ENCODE data around the gene IRS1. TPM values are rescaled to one million over a fixed set of nuclear protein-coding genes. Genes with fewer than 3 reads are reported as not detected.

IRS1 gene
- polyA plus RNA-seq, 1 of the 3 experiments (the other 2 are of a cell fraction), result 16.5 TPM

- CTCF ChIA-PET, result interaction anchor here (0.6 to 3.3 kb wide), 14 partner anchors 9 to 1130 kb away, joined by 3 to 22 read pairs (median 3); partner anchors contain the start of gene RHBDD1
- peaks cover 3 to 20% of the 10 kb centered on the region in 2 experiments; a peak in 3 of 4 replicates for H3K4me1 ChIP-seq (ENCODE audit: control insufficient read depth in 1 of 2, insufficient read depth in 2 of 2, low read depth in 1 of 2, low read length in 1 of 2)
- peak; percentile 74 for DNase-seq
- no peaks in the 10 kb centered on the region for H3K27me3 ChIP-seq (ENCODE audit: insufficient read depth)
- H3K4me2 ChIP-seq, result peak overlapping the region; percentile 90
- H3K36me3 ChIP-seq (replicated peaks in 1 of 2; ENCODE audit: control insufficient read depth in 1 of 2, insufficient read depth in 2 of 2, low read length in 1 of 2), result peaks cover 0 to 33% of the 10 kb centered on the region in 2 experiments
- TF ChIP-seq MAX (IDR thresholded peaks at IDR 0.05; ENCODE audit: low read depth) (peak; percentile 30; the same call in 1 of the 2 replicates), TAF1 (IDR thresholded peaks at IDR 0.05; ENCODE audit: borderline replicate concordance, low read depth, low read length) (no peak)
- peak overlapping the region; percentile 79 to 90 for H3K4me3 ChIP-seq (ENCODE audit: low read depth in 2 of 2, low read length in 1 of 2)
- 41% methylated on average over 26 of the region's 80 CpGs for WGBS (ENCODE audit: low lambda C conversion rate)
- H2AFZ ChIP-seq (ENCODE audit: low read depth), result peak overlapping the region; percentile 78
- H3K9me2 ChIP-seq, result no peaks in the 10 kb centered on the region
- H3F3A ChIP-seq (replicated peaks; ENCODE audit: insufficient read depth), result peaks cover 10% of the 10 kb centered on the region
- H3K27ac ChIP-seq (ENCODE audit: low read depth in 2 of 2, low read length in 1 of 2), result peak overlapping the region in 1 of 2 experiments; percentile 74; a peak in 2 of 4 replicates
- peak overlapping the region; percentile 91 for H3K9ac ChIP-seq
- POLR2A ChIA-PET, result no interaction called here
- H3K9me3 ChIP-seq, result no peaks in the 10 kb centered on the region
- H3K79me2 ChIP-seq (ENCODE audit: insufficient read depth), result peaks cover 60% of the 10 kb centered on the region
- H4K20me1 ChIP-seq (ENCODE audit: insufficient read depth), result peaks cover 10% of the 10 kb centered on the region; the same call in 1 of the 2 replicates
Observed at GRCh38 chr2:226798422-226799210, 1.0 kb downstream of the IRS1 start.

GRCh38 chr2:226797989-226798421, 1.6 kb downstream of the IRS1 start:
- H3K9me2 ChIP-seq, result no peaks in the 10 kb centered on the region
- peaks cover 9% of the 10 kb centered on the region for H3F3A ChIP-seq (replicated peaks; ENCODE audit: insufficient read depth)
- H2AFZ ChIP-seq (ENCODE audit: low read depth), result no peak overlapping the region
- H3K4me1 ChIP-seq (ENCODE audit: control insufficient read depth in 1 of 2, insufficient read depth in 2 of 2, low read depth in 1 of 2, low read length in 1 of 2), result peaks cover 7 to 21% of the 10 kb centered on the region in 2 experiments
- H3K4me2 ChIP-seq, result peak overlapping the region; percentile 90
- peak overlapping the region; percentile 79 to 90 for H3K4me3 ChIP-seq (ENCODE audit: low read depth in 2 of 2, low read length in 1 of 2)
- DNase-seq, result no peak
- H3K9me3 ChIP-seq, result no peaks in the 10 kb centered on the region
- POLR2A ChIA-PET, result no interaction called here
- no peak overlapping the region for H3K27ac ChIP-seq (ENCODE audit: low read depth in 2 of 2, low read length in 1 of 2)
- peaks cover 10% of the 10 kb centered on the region; the same call in 1 of the 2 replicates for H4K20me1 ChIP-seq (ENCODE audit: insufficient read depth)
- 91% methylated on average over 19 of the region's 23 CpGs for WGBS (ENCODE audit: low lambda C conversion rate)
- H3K9ac ChIP-seq, result peak overlapping the region; percentile 91; the same call in 1 of the 2 replicates
- H3K79me2 ChIP-seq (ENCODE audit: insufficient read depth), result peaks cover 66% of the 10 kb centered on the region
- H3K36me3 ChIP-seq (replicated peaks in 1 of 2; ENCODE audit: control insufficient read depth in 1 of 2, insufficient read depth in 2 of 2, low read length in 1 of 2), result peaks cover 0 to 33% of the 10 kb centered on the region in 2 experiments
- TF ChIP-seq FOSL2 (IDR thresholded peaks at IDR 0.05; ENCODE audit: borderline replicate concordance, low read depth) (no peak), NFIC (IDR thresholded peaks at IDR 0.05; ENCODE audit: borderline replicate concordance) (no peak), EP300 (IDR thresholded peaks at IDR 0.05; ENCODE audit: borderline replicate concordance in 1 of 2, low read depth in 1 of 2, low read length in 1 of 2) (no peak), ELF1 (IDR thresholded peaks at IDR 0.05) (no peak), TEAD4 (IDR thresholded peaks at IDR 0.05; ENCODE audit: borderline replicate concordance, insufficient read depth) (no peak), SIN3A (IDR thresholded peaks at IDR 0.05; ENCODE audit: borderline replicate concordance, low read depth, low read length) (no peak), NRF1 (IDR thresholded peaks at IDR 0.05; ENCODE audit: low read depth, low read length) (no peak), FOXJ3 (CRISPR knock-in tag; IDR thresholded peaks at IDR 0.05) (no peak), RAD21 (IDR thresholded peaks at IDR 0.05; ENCODE audit: low read length) (no peak)
- TF ChIP-seq, protein P1, sequence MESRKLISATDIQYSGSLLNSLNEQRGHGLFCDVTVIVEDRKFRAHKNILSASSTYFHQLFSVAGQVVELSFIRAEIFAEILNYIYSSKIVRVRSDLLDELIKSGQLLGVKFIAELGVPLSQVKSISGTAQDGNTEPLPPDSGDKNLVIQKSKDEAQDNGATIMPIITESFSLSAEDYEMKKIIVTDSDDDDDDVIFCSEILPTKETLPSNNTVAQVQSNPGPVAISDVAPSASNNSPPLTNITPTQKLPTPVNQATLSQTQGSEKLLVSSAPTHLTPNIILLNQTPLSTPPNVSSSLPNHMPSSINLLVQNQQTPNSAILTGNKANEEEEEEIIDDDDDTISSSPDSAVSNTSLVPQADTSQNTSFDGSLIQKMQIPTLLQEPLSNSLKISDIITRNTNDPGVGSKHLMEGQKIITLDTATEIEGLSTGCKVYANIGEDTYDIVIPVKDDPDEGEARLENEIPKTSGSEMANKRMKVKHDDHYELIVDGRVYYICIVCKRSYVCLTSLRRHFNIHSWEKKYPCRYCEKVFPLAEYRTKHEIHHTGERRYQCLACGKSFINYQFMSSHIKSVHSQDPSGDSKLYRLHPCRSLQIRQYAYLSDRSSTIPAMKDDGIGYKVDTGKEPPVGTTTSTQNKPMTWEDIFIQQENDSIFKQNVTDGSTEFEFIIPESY (IDR thresholded peaks at IDR 0.05; ENCODE audit: borderline replicate concordance, low read depth), result no peak
- CTCF ChIA-PET, result interaction anchor here (0.9 to 3.3 kb wide), 5 partner anchors 8 to 909 kb away, joined by 3 to 22 read pairs (median 3); no protein-coding TSS in a partner anchor
- H3K27me3 ChIP-seq (ENCODE audit: insufficient read depth), result no peaks in the 10 kb centered on the region
